ENCODE results near the gene MBNL1.

The MBNL1 gene

DNA sequence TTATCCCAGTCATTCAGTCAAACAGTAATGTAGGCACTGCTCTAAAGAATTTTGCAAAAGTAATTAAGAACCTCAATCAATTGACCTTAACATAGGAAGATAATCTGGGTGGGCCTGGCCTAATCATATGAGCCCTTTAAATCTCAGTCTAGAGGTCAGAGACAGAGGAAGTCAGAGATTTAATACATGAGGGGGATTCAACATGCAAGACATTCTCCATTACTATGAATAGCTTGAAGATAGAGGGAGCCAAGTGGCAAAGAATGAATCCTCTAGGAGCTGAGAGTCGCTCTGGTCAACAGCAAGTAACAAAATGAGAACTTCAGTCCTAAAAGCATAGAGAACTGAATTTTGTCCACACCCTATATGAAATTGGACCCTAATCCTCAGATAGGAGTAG, 39.0 kb upstream of the MBNL1 start:
- DNase-seq (ENCODE audit: low spot score) = no peak
- TF ChIP-seq CTCF (IDR thresholded peaks at IDR 0.05; ENCODE audit: extremely low read depth, missing control alignments) = no peak

GRCh38 chr3:152230370-152230769, 38.4 kb upstream of the MBNL1 start:
- no peak for TF ChIP-seq CTCF (IDR thresholded peaks at IDR 0.05; ENCODE audit: extremely low read depth, missing control alignments)
- no peak for DNase-seq (ENCODE audit: low spot score)

- TF ChIP-seq CTCF (IDR thresholded peaks at IDR 0.05; ENCODE audit: extremely low read depth, missing control alignments) = no peak
- no peak for DNase-seq (ENCODE audit: low spot score)
These were observed 36.7 kb upstream of the MBNL1 start for GRCh38 chr3:152232001-152232400.

DNA sequence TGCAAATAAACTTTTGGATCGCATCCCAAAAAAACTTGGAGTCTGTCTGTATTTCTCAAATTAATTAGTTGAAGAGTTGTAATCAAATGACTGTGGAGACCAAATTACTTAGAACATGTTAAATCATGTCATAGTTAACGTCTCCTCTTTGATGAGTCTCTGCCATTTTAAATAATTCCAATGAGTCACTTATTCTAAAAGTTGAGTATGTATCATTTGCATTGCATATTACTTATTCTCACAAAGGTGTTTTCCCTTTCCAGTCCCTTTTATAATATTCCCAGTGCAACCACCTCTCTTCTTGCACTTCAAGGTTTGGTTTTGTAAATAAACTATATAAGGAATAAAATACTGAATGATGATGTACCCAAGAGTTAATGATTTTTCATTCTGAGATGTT, 36.0 kb upstream of the MBNL1 start:
- DNase-seq (ENCODE audit: low spot score) = no peak
- no peak for TF ChIP-seq CTCF (IDR thresholded peaks at IDR 0.05; ENCODE audit: extremely low read depth, missing control alignments)

DNA sequence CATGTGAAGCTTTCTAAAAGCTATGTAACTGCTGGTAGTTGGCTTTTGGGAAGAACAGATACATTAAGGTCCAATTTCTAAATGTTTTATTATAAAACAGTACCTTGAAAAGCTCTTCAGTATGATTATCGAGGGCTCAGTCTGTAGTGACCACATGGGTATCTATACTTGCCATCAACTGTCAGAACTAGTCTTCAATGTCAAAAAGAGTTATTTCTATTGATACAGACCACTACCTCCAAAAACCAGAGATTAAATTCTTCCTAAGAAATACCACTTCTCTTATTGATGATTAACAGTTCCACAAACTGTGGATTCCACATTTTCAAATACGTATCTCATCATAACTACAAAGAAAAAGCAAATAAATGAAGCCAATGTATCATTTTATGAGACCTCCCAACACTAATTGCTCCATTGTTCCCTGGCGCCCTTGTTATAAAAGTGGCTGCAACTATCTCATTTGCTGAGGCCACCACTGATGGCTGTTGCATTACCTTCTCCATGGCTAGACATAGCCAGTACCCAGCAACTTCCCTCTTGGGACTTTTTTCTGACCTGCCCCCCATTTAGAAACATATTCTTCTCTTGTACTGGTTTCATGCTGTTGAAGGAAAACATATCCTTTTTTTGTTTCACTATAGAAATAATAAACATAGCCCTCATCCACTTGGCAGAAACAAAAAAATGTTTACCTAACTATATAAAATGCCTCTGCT, 33.9 kb upstream of the MBNL1 start:
- no peak for TF ChIP-seq CTCF (IDR thresholded peaks at IDR 0.05; ENCODE audit: extremely low read depth, missing control alignments)
- no peak for DNase-seq (ENCODE audit: low spot score)

GRCh38 chr3:152235709-152236298, 32.9 kb upstream of the MBNL1 start:
- DNase-seq (ENCODE audit: low spot score) = no peak
- TF ChIP-seq CTCF (IDR thresholded peaks at IDR 0.05; ENCODE audit: extremely low read depth, missing control alignments) = no peak

DNA sequence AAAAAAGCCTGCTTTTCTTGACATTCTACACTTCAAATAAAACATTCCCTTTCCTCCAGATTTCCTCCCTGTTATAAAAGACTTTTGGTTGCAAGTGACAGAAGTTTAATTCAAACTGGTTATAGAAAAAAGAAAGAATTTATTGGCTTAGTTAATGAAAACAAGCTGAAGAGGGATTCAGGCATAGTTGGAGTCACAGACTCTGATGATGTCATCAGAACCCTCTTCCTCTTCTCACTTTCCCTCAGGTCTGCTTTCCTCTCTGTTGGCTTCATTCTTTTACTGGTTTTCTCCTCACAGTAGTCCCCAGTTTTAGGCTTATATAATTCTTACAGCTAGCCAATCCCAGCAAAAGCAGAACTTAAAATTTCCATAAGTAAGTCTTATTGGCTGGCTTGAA, 32.0 kb upstream of the MBNL1 start:
- no peak for DNase-seq (ENCODE audit: low spot score)
- no peak for TF ChIP-seq CTCF (IDR thresholded peaks at IDR 0.05; ENCODE audit: extremely low read depth, missing control alignments)
